HG03280 (cell line): ENCODE measurements around the gene RDH14.

Experiments
- ATAC-seq: cut with Tn5 transposase; IDR thresholded peaks from one replicate; pipeline ENCODE4 v1.9.1; 2021; ENCODE audit warnings: mild to moderate bottlenecking, moderate library complexity; ENCODE audit not compliant: unreplicated experiment

The RDH14 gene

DNA sequence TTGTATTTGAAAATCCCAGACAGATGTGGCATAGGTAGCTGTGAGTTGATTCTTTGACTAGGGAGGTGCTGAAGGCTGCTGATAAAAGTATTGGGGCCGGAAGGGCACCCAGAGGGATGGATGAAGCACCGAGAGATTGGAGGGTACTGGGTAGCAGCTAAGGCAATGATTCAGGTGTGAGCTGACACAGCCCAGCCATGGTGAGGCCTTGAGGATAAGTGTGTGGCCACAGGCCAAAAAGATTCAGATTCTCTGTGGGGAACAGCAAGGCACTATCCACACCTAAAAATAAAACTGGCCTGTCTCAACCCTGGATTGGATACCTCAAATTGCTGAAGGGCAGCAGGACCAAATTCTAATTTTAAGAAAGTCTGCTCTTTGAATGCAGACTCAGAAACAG, 35.2 kb downstream of the RDH14 start:
- no peak for ATAC-seq

DNA sequence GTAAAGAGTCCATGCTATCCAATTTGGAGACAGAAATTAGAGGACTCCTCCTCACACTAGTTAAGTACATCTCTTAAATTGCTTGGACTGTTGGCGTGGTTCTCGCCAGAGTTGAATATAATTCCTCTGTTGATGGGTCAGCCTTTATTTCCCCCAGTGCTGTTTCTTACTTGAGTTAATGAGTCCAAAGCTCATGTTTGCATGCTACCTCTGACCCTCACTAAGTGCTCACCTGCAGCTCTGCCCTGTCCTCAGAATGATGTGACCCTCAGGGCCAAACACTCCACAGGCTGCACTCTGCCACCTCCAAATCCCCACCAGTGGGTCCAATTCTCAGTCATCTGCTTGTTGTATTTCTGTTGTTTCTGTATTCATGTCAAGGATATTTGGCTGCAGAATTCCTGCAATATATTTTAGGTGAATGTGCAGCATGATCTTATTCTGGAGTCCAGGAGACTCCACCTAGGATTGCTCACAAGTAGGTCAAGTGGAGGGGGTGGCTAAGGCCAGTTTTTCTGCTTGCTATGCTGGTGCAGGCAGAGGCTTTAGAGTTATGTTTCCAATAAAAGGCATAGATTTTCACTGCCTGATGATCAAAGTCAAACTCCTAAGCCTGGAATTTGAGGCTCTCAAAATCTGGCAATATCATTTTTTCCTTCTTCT, 37.8 kb downstream of the RDH14 start:
- ATAC-seq: no peak

DNA sequence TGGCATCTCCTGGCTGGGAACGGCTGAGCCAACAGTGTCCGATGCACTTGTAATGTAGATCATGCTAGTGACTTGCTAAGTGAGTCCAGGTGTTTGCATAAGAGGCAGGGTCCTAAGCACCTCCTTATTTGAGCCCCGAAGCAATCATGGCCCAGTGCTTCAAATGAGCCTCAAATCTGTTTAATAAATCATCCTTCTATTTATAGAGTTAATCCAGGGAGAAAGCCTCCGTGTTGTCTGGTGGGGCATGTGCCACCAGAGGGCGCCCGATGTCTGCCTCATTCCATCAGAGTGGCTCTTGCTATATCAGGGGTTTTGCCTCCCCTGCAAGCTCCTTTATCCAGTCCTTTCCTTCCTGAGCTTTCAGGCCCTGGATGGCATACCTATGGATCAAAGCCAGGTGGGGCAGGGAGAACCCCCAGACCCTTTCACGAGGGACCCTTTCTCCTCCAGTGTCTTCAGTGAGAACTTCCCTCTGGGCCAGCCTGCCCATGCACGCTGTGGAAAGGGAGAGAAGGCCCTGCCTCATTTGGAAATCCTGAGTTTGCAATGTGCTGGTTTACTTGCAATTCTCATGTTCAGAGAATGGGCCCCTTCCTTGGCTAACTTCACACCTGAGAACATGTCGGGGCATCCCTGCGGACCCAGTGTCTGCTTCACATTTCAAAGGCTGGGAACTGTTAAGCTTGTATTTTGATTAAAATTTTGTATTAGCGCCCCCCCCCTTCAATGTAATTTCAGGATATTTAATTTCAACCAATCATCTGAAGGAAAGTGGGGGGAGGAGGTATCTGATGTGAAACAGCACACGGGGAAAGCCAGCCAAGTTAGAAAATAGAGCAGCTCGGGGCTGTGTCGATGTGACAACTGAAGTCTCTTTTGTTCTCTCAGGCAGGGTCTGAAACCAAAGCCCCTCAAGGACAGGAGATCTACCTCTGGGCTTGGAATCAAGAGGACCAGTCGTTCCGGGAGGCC, 39.7 kb downstream of the RDH14 start:
- peak; percentile 87 for ATAC-seq

DNA sequence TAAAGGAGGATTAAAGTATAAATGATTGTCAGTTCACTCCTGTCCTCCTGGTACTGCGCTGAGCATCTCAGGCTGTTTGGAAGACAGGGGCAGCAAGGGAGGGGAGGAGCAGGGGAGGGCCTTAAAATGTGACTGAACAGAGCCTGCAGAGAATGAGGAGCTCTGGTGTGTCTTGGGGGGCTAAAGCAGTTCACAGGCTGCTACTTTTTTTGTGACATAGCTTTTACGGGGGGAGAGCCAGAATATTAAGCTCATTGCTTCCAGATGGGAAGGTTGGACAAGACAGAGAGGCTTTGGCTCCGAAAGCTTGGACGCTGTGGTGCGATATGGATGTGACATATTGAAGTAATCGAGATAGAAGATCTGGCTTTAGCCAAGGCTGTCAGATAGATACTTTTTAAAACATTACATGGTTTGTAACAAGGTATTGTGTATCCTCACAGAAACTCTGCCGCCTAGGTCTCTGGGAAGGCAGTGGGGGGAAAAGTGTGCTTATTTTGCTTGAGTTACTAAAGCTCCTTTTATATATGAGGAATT, 40.5 kb downstream of the RDH14 start:
- no peak for ATAC-seq

DNA sequence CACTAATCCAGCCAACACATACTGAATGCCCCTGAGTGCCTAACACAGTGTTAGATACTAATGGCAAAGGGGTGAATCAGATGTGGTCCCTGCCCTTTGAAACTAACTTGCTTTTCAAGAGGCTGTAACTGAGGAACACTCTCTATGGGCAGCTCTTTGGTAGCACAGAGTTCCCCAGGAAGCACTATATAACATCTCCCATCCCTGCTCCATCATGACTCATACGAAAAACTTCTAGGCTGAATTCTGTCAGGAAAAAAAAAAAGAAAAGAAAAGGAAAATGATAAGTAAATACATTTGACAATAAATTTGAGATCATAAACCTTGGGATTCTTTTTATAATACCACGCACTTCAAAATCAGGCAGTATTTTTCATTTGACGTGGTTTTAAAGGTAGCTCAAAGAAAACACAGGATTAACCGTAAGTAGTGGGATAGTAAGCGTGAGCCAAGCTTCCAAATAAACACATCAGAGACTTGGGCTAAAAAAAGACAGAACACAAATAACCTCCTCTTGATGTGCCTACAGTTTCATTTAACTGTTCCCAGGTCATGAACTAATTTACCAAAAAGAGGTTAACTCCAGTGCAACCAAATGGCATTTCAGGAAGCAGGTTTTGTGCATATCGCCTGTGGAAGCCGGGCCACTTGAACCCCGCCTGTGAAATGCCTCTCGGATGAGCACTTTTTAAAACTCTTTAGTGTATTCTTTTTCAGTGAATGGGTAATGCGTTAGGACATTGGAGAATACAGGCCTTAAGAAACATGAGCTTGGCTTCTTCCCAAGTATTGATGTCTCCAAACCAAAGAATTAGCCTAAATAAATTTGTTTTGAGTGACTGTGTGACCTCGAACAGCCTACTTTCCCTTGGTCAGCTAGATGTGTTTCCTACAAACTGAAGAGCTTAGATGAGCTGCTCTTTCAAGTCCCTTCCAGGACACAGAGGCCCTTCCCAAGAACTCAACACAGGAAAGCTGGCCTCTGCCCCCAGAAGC, 42.0 kb downstream of the RDH14 start:
- ATAC-seq: no peak

DNA sequence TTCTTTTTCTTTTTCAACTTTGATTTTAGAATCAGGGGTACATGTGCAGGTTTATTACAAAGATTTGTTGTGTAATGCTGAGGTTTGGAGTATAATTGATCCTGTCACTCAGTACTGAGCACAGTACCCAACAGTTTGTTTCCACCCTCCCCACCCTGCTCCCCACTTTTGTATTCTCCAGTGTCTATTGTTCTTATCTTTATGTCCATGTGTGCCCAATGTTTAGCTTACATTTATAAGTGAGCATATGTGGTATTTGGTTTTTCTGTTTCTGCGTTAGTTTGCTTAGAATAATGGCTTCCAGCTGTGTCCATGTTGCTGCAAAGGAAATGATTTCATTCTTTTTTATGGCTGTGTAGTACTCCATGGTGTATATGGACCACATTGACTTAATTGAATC, 43.1 kb downstream of the RDH14 start:
- ATAC-seq: no peak

DNA sequence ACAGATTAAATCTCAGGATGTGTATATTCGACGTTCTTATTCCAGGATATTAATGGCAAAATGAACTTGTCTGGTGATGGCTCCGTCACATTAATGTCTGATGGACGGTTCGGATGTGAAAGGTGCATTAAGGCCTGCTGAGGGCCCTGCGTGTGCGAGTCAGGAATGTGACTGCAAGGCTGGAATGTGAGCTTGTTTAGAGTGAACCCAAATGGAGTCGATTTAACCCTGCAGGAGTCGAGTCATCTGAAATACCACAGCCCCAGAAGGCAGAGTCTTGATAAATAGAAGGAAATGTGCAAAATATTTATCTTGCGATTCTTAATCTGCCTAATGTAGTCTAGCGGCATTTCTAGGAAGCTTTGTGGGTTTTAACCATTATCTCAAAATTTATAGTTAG, 44.3 kb downstream of the RDH14 start:
- ATAC-seq: no peak

DNA sequence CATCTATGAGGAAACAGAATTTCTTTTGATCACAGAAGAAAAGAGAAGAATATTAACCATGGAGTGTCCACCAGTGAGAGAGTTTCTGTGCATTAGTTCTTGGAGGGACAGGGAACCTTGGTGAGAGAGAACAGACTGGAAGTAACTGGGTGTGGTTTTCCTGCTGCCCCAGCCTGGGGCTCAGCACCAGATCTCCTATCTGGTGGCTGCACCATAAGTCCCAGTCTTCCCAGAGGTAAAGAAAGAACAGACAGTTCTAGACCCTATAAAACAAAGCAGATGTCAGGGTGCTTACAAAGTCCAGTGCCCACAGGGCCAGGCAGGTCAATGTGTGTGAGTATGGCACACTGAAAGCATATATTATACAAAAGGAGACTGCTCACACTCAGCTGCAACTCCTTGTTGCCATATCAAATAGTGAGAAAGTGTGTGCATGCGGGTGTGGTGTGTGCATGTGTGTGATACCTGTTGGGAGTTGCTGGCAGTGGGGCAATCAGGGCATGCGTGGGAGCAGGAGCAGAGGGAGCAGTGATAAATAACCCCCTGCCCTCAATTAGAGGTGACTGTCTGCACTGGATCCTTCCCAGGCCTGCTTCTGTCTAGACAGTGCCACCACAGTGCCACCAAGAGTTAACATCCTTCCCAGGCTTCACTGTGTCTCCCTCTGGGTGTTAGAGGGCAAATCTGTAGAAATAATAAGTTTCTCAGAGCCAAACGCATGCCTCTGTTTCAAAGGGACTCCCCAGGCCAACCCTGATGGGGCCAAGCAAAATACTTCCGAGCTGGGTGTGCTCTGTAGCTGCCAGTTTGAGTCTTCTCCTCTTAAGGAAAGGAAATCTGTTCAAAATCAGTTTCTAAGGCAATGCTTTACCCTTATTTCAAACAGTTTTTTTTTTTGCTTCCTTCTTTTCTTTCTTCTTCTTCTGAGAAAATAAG, 45.7 kb downstream of the RDH14 start:
- ATAC-seq: no peak

DNA sequence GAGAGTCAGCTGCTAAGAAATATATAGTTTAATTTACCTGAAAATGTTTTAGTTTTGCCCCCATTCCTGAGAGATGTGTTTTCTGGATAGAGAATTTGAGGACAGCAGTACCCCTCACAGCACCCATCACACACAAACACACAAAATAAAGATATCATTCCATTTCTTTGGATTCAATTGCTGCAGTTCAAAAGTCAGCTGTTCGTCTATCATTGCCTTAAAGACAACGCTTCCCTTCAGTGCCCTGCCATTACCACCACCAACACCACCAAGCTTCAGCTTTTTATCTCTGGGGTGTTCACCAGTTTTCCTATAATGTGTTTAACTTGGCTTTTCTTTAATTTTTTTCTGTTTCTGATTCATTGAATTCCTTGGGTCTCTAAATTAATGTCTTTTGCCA, 49.7 kb downstream of the RDH14 start:
- no peak for ATAC-seq

DNA sequence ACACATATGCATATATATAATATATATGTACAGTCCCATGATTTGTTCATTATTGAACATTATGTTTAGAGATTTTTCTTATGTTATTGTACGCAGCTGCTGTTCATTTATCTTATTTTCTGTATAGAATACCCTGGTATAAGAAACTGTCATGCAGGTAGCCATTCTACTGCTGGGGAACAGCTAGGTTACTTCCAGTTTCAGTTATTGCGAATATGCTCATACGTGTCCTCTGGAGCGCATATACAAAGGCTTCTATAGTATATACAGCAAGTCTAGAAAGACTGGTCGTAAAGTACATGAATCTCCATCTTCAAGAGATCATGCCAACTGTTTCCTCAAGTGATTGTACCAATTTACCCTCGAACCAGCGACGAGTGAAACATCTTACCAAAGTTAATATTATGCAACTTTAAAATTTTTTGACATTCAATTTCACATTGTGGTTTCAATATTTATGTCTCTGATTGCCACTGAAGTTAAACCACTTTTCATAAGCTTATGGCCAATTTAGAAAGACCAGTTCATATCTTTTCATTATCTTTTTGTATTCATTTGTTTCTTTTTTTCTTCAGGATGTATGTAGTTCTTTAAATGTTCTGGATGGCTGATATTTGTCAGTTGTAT, 53.5 kb downstream of the RDH14 start:
- peak; percentile 77 for ATAC-seq

DNA sequence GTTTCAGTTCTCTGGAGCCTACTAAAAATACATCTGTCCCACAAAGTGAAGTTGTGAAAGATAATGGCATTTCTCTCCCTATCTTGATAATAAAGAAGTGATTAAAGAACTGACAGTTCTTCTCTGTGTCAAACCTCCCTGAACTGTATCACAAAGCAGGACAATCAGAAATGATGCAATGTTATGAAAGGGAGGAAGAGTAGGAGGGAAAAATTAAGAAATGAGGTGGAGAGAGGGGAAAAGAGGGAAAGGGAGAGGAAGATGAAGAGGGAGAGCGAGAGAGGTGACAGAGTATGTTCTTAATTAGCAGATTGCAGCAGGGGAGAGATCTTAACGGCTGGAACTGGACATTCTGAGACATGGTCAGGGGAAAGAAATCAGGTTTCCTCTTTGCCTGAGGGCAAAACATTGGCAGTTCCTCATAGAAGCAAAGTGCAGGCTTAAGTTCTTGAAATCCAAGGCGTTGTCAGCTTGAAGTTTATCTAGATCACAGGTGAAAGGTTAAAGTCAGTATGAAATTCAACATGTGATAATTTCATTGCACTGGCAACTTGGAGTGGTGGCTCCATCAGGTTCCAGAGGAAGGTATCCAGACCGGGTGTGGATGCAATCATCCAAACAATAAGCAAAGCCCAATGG, 54.6 kb downstream of the RDH14 start:
- no peak for ATAC-seq
